WTC11 (cell line): ENCODE data around the gene LARP1. TPM values are rescaled to one million over a fixed set of nuclear protein-coding genes. Genes with fewer than 3 reads are reported as not detected.

Experiments
- ATAC-seq: fragments of 200-7000 bp; cut with Tn5 transposase; 2 replicates; pipeline ENCODE4 v1.10.0; 2021; ENCODE audit warnings: mild to moderate bottlenecking, moderate library complexity
- CTCF ChIA-PET: fragments of 300-600 bp; sonication (Branson Sonifier 250); formaldehyde crosslinking; loops from one replicate; lab custom pipeline; 2021; ENCODE audit warnings: antibody characterized with exemption; lab: Charles Lee
- POLR2A ChIA-PET: fragments of 350-600 bp; sonication (Branson Sonifier 250); formaldehyde crosslinking; loops from one replicate; lab custom pipeline; 2021; ENCODE audit warnings: antibody characterized with exemption; lab: Charles Lee
- DNase-seq: peaks from one replicate; pipeline ENCODE4 v3.0.0; 2021; ENCODE audit warnings: low spot score
- H3K27ac Mint-ChIP-seq: 2 replicates; pipeline ENCODE4 v1.8.0; 2021; ENCODE audit warnings: mixed read lengths
- H3K27me3 Mint-ChIP-seq: 2 replicates; pipeline ENCODE4 v1.8.0; 2021; ENCODE audit warnings: low read depth, mild to moderate bottlenecking, moderate library complexity, mixed read lengths
- H3K36me3 Mint-ChIP-seq: 2 replicates; pipeline ENCODE4 v1.8.0; 2021; ENCODE audit warnings: mixed read lengths
- H3K4me1 Mint-ChIP-seq: 2 replicates; pipeline ENCODE4 v1.8.0; 2022; ENCODE audit warnings: mixed read lengths
- H3K4me3 Mint-ChIP-seq: 2 replicates; pipeline ENCODE4 v1.8.0; 2021; ENCODE audit warnings: mild to moderate bottlenecking, moderate library complexity, mixed read lengths
- H3K9me3 Mint-ChIP-seq: 2 replicates; pipeline ENCODE4 v1.8.0; 2021; ENCODE audit warnings: mixed read lengths
- ATF1 ChIP-seq: sonication (generic); formaldehyde crosslinking; IDR thresholded peaks from 2 replicates; pipeline ENCODE4 v1.8.1; 2023; ENCODE audit warnings: mild to moderate bottlenecking, moderate library complexity, missing genetic modification reagents
- CDX4 ChIP-seq: fragments of 250-450 bp; sonication (Bioruptor Pico); IDR thresholded peaks from 2 replicates; pipeline ENCODE4 v1.9.0; 2021; ENCODE audit warnings: moderate library complexity, mild to moderate bottlenecking, inconsistent platforms, borderline replicate concordance
- CREM ChIP-seq: sonication (generic); formaldehyde crosslinking; IDR thresholded peaks from 2 replicates; pipeline ENCODE4 v1.8.1; 2022; ENCODE audit warnings: mild to moderate bottlenecking, missing genetic modification reagents, moderate library complexity
- CTCF ChIP-seq: fragments of 200-600 bp; IDR thresholded peaks from 2 replicates; pipeline ENCODE4 v1.8.0; 2022; ENCODE audit warnings: antibody characterized with exemption
- E2F4 ChIP-seq: sonication (generic); formaldehyde crosslinking; IDR thresholded peaks from 2 replicates; pipeline ENCODE4 v1.8.1; 2022; ENCODE audit warnings: low read depth, mild to moderate bottlenecking, moderate library complexity, missing genetic modification reagents, borderline replicate concordance
- EMX1 ChIP-seq: fragments of 250-450 bp; sonication (Bioruptor Pico); IDR thresholded peaks from 2 replicates; pipeline ENCODE4 v1.8.0; 2021; ENCODE audit warnings: mild to moderate bottlenecking
- FOXK1 ChIP-seq: sonication (generic); formaldehyde crosslinking; IDR thresholded peaks from 2 replicates; pipeline ENCODE4 v1.8.0; 2022; ENCODE audit warnings: mild to moderate bottlenecking, moderate library complexity, missing genetic modification reagents
- FOXP1 ChIP-seq: sonication (generic); formaldehyde crosslinking; IDR thresholded peaks from 2 replicates; pipeline ENCODE4 v1.8.0; 2022; ENCODE audit warnings: missing genetic modification reagents, mild to moderate bottlenecking, moderate library complexity, borderline replicate concordance
- HMGXB4 ChIP-seq: sonication (generic); formaldehyde crosslinking; IDR thresholded peaks from 2 replicates; pipeline ENCODE4 v1.8.1; 2023; ENCODE audit warnings: mild to moderate bottlenecking, moderate library complexity, missing genetic modification reagents
- IRF2 ChIP-seq: sonication (generic); formaldehyde crosslinking; IDR thresholded peaks from 2 replicates; pipeline ENCODE4 v1.8.0; 2022; ENCODE audit warnings: low read depth, missing genetic modification reagents, borderline replicate concordance
- RORB ChIP-seq: fragments of 250-450 bp; sonication (Bioruptor Pico); IDR thresholded peaks from 2 replicates; pipeline ENCODE4 v1.9.0; 2021; ENCODE audit warnings: mild to moderate bottlenecking
- SMAD3 ChIP-seq: sonication (generic); formaldehyde crosslinking; IDR thresholded peaks from 2 replicates; pipeline ENCODE4 v1.8.0; 2022; ENCODE audit warnings: missing genetic modification reagents, mild to moderate bottlenecking, borderline replicate concordance
- ZBTB21 ChIP-seq: sonication (generic); formaldehyde crosslinking; IDR thresholded peaks from 2 replicates; pipeline ENCODE4 v1.8.1; 2023; ENCODE audit warnings: mild to moderate bottlenecking, missing genetic modification reagents, borderline replicate concordance
- ZNF138 ChIP-seq: sonication (generic); formaldehyde crosslinking; conservative IDR thresholded peaks from 2 replicates; pipeline ENCODE4 v1.8.1; 2022; ENCODE audit warnings: mild to moderate bottlenecking, moderate library complexity, missing genetic modification reagents
- ZNF281 ChIP-seq: sonication (generic); formaldehyde crosslinking; IDR thresholded peaks from 2 replicates; pipeline ENCODE4 v1.8.0; 2023; ENCODE audit warnings: mild to moderate bottlenecking, missing genetic modification reagents
- ZNF396 ChIP-seq: fragments of 250-450 bp; sonication (Bioruptor Pico); IDR thresholded peaks from 2 replicates; pipeline ENCODE4 v1.8.0; 2021; ENCODE audit warnings: mild to moderate bottlenecking, moderate library complexity, borderline replicate concordance
- total RNA-seq: library from RNA; stranded (reverse); gene quantifications from 3 replicates; pipeline ENCODE4 v1.2.3, GENCODE V29; 2021

LARP1 gene
- total RNA-seq, 1 experiment from 2014 or later, result 406 TPM

- CTCF ChIA-PET, result no interaction called here
- peak overlapping the region; percentile 90 for H3K27ac Mint-ChIP-seq
- H3K36me3 Mint-ChIP-seq, result peaks cover 83% of the 10 kb centered on the region
These were observed 56.7 kb downstream of the LARP1 start for GRCh38 chr5:154811653-154812465.

GRCh38 chr5:154813158-154813557 lies 58.0 kb downstream of the LARP1 start:
- ATAC-seq, result no peak
- no peak for DNase-seq
- ChIA-PET CTCF (no interaction called here), POLR2A (no interaction called here)
- Mint-ChIP-seq H3K4me3 (no peak overlapping the region), H3K27me3 (no peaks in the 10 kb centered on the region), H3K9me3 (no peaks in the 10 kb centered on the region), H3K4me1 (no peaks in the 10 kb centered on the region), H3K27ac (peak overlapping the region; percentile 78), H3K36me3 (peaks cover 82% of the 10 kb centered on the region)
- TF ChIP-seq RORB (no peak), HMGXB4 (no peak), FOXK1 (CRISPR knock-in tag) (no peak), IRF2 (CRISPR knock-in tag) (no peak), ZNF396 (CRISPR knock-in tag) (no peak), ZNF281 (CRISPR knock-in tag) (no peak)

More at GRCh38 chr5:154811653-154812465, 56.7 kb downstream of the LARP1 start:
- POLR2A ChIA-PET, result no interaction called here
- H3K4me3 Mint-ChIP-seq, result no peak overlapping the region
- ATAC-seq (peak; percentile 86), DNase-seq (peak; percentile 61)
- no peaks in the 10 kb centered on the region for H3K4me1 Mint-ChIP-seq
- no peak for TF ChIP-seq FOXP1 (CRISPR knock-in tag)
- TF ChIP-seq CTCF, result peak; percentile 59
- H3K27me3 Mint-ChIP-seq, result no peaks in the 10 kb centered on the region
- H3K9me3 Mint-ChIP-seq, result no peaks in the 10 kb centered on the region

GRCh38 chr5:154813736-154814135 lies 58.6 kb downstream of the LARP1 start:
- no peak for TF ChIP-seq CREM (CRISPR knock-in tag)
- TF ChIP-seq CDX4 (CRISPR knock-in tag), result no peak
- no peak for TF ChIP-seq ATF1 (CRISPR knock-in tag)
- TF ChIP-seq ZNF138 (CRISPR knock-in tag), result no peak
- no peak for TF ChIP-seq EMX1 (CRISPR knock-in tag)
- TF ChIP-seq E2F4 (CRISPR knock-in tag), result no peak
- TF ChIP-seq ZBTB21 (CRISPR knock-in tag), result no peak
- no peak for TF ChIP-seq SMAD3 (CRISPR knock-in tag)
- Mint-ChIP-seq H3K36me3 (peaks cover 82% of the 10 kb centered on the region), H3K4me1 (peaks cover 1% of the 10 kb centered on the region; the same call in 1 of the 2 replicates), H3K4me3 (no peak overlapping the region), H3K27ac (no peak overlapping the region), H3K27me3 (no peaks in the 10 kb centered on the region), H3K9me3 (no peaks in the 10 kb centered on the region)
- ATAC-seq (no peak), DNase-seq (no peak)
- POLR2A ChIA-PET, result interaction anchor here (0.6 kb wide), 1 partner anchor 16 kb away, joined by 4 read pairs; no protein-coding TSS in a partner anchor
- CTCF ChIA-PET, result interaction anchor here (0.6 kb wide), 1 partner anchor 31 kb away, joined by 3 read pairs; no protein-coding TSS in a partner anchor
